ENCODE measurements around the gene SKI.

SKI gene

DNA sequence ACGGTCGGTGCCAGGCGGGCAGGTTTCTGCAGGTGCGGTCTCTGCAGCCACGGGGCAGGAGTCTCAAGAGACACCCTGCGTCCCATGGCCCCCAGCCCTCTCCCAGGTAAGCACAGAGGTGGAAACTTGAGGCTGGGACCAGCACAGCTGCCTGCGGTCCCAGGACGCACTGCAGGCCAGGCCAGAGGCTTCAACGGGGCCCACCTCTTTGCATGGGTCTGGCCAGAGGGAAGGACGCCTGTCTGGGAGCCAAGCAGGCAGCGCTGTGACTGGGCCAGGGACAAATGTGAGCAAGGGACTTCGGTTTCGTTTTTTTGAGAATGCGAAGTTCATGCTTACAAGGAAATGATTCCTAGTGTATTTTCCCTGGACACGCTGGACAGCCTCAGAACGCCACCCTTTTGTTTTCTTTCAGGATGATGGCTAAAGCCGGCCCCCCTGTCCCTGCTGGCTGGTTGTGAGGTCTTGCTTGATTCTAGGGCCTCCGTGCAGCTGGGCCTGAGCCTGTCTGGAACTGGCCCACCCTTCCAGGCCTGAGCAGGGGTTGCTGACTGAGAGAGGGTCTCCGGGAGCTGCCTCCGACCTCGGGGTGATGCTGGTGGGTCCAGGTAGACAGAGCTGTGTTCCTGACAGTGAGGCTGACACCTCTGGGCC lies 124.9 kb downstream of the SKI start:
- no peak for TF ChIP-seq TARDBP (IDR thresholded peaks at IDR 0.05)
- no peak for TF ChIP-seq ZNF384 (IDR thresholded peaks at IDR 0.05)
- TF ChIP-seq HDGF (IDR thresholded peaks at IDR 0.05; ENCODE audit: borderline replicate concordance), result no peak
- TF ChIP-seq SP1 (IDR thresholded peaks at IDR 0.05), result no peak
- TF ChIP-seq FOXA1 (IDR thresholded peaks at IDR 0.05), result no peak
- TF ChIP-seq ARNT (IDR thresholded peaks at IDR 0.05), result no peak
- TF ChIP-seq, protein P1, sequence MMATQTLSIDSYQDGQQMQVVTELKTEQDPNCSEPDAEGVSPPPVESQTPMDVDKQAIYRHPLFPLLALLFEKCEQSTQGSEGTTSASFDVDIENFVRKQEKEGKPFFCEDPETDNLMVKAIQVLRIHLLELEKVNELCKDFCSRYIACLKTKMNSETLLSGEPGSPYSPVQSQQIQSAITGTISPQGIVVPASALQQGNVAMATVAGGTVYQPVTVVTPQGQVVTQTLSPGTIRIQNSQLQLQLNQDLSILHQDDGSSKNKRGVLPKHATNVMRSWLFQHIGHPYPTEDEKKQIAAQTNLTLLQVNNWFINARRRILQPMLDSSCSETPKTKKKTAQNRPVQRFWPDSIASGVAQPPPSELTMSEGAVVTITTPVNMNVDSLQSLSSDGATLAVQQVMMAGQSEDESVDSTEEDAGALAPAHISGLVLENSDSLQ (IDR thresholded peaks at IDR 0.05), result no peak
- no peak for TF ChIP-seq L3MBTL2 (conservative IDR thresholded peaks at IDR 0.05)
- no peak for TF ChIP-seq CTBP1 (IDR thresholded peaks at IDR 0.05; ENCODE audit: borderline replicate concordance)
- no peak for TF ChIP-seq FOXK2 (IDR thresholded peaks at IDR 0.05)
- no peak for TF ChIP-seq FOXM1 (IDR thresholded peaks at IDR 0.05; ENCODE audit: borderline replicate concordance)
- no peak for TF ChIP-seq LEF1 (IDR thresholded peaks at IDR 0.05; ENCODE audit: borderline replicate concordance)
- no peak for TF ChIP-seq NFRKB (IDR thresholded peaks at IDR 0.05)
- TF ChIP-seq ELF4 (IDR thresholded peaks at IDR 0.05), result no peak
- TF ChIP-seq SUZ12 (IDR thresholded peaks at IDR 0.05), result no peak
- no peak for TF ChIP-seq BHLHE40 (IDR thresholded peaks at IDR 0.05; ENCODE audit: borderline replicate concordance)
- ChIA-PET POLR2A (no interaction called here), CTCF (interaction anchor here (0.8 kb wide), 1 partner anchor 179 kb away, joined by 3 read pairs; no protein-coding TSS in a partner anchor)
- DNase-seq (ENCODE audit: extremely low spot score), result no peak

DNA sequence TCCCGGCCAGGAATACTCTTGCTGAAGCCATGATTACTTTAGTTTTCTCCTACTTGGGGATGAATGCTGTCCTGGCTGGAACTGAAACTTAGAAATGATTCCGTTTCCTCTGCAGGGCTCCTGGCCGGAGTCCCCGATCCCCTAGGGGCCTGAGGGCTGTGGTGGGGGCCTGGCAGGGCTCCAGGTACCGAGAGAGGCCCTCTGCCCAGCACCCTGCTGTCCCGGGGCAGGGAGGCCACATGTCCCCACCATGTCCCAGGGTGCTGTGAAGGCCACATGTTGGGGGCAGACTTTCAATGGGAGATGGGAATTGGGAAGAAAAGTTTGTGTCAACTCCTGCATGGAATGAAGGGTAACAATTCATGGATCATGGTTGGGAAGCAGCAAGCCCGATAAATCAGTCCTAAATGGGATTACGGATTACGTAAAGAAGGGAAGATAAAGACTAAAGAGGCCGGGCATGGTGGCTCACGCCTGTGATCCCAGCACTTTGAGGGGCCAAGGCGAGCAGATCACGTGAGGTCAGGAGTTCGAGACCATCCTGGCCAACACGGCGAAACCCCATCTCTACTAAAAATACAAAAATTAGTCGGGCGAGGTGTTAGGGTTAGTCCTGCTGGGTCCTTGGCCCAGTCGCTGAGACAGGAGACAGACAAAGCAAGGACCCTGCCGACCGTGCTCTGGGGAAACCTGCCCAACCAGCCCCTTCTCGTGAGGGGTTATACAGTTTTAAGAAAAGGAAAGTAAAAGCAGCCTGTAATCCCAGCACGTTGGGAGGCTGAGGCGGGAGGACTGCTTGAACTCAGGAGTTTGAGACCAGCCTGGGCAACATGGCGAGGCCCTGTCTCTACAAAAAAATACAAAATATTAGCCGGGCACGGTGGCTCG lies 125.7 kb downstream of the SKI start:
- no peak for DNase-seq (ENCODE audit: extremely low spot score)
- no peak for TF ChIP-seq SP1 (IDR thresholded peaks at IDR 0.05)
- TF ChIP-seq SUZ12 (IDR thresholded peaks at IDR 0.05), result no peak
- TF ChIP-seq FOXK2 (IDR thresholded peaks at IDR 0.05), result no peak
- no peak for TF ChIP-seq ZNF384 (IDR thresholded peaks at IDR 0.05)
- no peak for TF ChIP-seq BHLHE40 (IDR thresholded peaks at IDR 0.05; ENCODE audit: borderline replicate concordance)
- TF ChIP-seq NFRKB (IDR thresholded peaks at IDR 0.05), result no peak
- TF ChIP-seq HDGF (IDR thresholded peaks at IDR 0.05; ENCODE audit: borderline replicate concordance), result no peak
- TF ChIP-seq ARNT (IDR thresholded peaks at IDR 0.05), result no peak
- no peak for TF ChIP-seq FOXM1 (IDR thresholded peaks at IDR 0.05; ENCODE audit: borderline replicate concordance)
- no peak for TF ChIP-seq CTBP1 (IDR thresholded peaks at IDR 0.05; ENCODE audit: borderline replicate concordance)
- TF ChIP-seq ELF4 (IDR thresholded peaks at IDR 0.05), result no peak
- no peak for TF ChIP-seq LEF1 (IDR thresholded peaks at IDR 0.05; ENCODE audit: borderline replicate concordance)
- TF ChIP-seq TARDBP (IDR thresholded peaks at IDR 0.05), result no peak
- TF ChIP-seq L3MBTL2 (conservative IDR thresholded peaks at IDR 0.05), result no peak
- TF ChIP-seq FOXA1 (IDR thresholded peaks at IDR 0.05), result no peak
- TF ChIP-seq, protein P1 (IDR thresholded peaks at IDR 0.05), result no peak
- POLR2A ChIA-PET, result no interaction called here
- CTCF ChIA-PET, result no interaction called here

DNA sequence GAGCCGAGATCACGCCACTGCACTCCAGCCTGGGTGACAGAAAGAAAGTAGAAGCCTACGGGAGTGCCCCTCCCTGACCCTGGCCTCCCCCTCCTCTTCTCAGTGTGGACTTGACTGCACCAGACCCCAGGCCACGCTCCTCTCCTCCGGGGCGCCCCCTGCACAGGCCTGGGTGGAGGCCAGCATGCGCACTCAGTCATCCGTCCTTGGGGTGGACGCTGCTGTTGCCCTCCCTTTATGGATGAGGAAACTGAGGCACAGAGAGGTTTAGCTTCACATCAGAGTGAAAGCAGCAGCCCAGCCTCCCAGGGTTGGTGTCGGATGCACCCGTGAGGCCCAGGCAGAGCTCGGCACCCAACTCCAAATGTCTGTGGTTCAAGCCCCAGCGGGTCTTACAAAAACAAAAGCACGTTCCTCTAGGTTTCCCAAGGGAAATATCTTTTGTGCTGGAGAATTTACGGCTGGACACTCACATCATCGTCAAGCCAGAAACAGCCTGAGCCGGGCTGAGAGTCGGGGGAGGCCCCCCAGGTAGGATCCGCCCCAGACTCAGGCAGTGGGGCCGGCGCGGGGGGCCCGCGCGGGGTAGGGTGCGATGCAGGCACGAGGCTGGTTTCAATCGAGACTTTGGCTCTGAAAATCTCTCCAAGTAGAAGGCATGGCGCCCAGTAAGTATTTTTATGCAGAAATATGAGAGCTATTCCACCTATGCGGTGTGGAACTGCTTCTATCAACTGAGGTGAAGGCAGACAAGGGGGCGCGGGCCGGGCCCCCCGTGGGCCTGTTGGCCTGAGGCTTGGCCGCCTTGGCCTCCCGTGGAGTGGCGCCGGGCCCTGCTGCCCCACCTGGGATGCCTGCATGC lies 126.6 kb downstream of the SKI start:
- ChIA-PET CTCF (no interaction called here), POLR2A (no interaction called here)

More for the DNA sequence above, 126.6 kb downstream of the SKI start:
- DNase-seq (ENCODE audit: extremely low spot score), result no peak
- TF ChIP-seq NFRKB (IDR thresholded peaks at IDR 0.05) (no peak), CTBP1 (IDR thresholded peaks at IDR 0.05; ENCODE audit: borderline replicate concordance) (no peak), BHLHE40 (IDR thresholded peaks at IDR 0.05; ENCODE audit: borderline replicate concordance) (no peak), ZNF384 (IDR thresholded peaks at IDR 0.05) (no peak), L3MBTL2 (conservative IDR thresholded peaks at IDR 0.05) (no peak), LEF1 (IDR thresholded peaks at IDR 0.05; ENCODE audit: borderline replicate concordance) (no peak), FOXK2 (IDR thresholded peaks at IDR 0.05) (no peak), HDGF (IDR thresholded peaks at IDR 0.05; ENCODE audit: borderline replicate concordance) (no peak), TARDBP (IDR thresholded peaks at IDR 0.05) (no peak), ARNT (IDR thresholded peaks at IDR 0.05) (no peak), SUZ12 (IDR thresholded peaks at IDR 0.05) (no peak), FOXM1 (IDR thresholded peaks at IDR 0.05; ENCODE audit: borderline replicate concordance) (no peak), SP1 (IDR thresholded peaks at IDR 0.05) (no peak), FOXA1 (IDR thresholded peaks at IDR 0.05) (no peak), ELF4 (IDR thresholded peaks at IDR 0.05) (no peak)
- TF ChIP-seq, protein P1 (IDR thresholded peaks at IDR 0.05), result no peak
